Rectal smooth muscle tissue (tissue), 1 donor: ENCODE results near the gene SLC47A1.
"Not testable (repeated sequence)": the region's sequence is repeated elsewhere in the genome, so short reads cannot be mapped to it uniquely, and the experiment has no call there.

Experiments used
- H3K27ac ChIP-seq: one replicate; pipeline ENCODE4 v1.7.0; 2013; ENCODE audit warnings: low read depth, low read length, inconsistent platforms
- H3K27me3 ChIP-seq: one replicate; pipeline ENCODE4 v1.7.0; 2013; ENCODE audit warnings: low read length; ENCODE audit not compliant: control insufficient read depth, insufficient read depth
- H3K36me3 ChIP-seq: one replicate; pipeline ENCODE4 v1.7.0; 2013; ENCODE audit warnings: low read length; ENCODE audit not compliant: control insufficient read depth, insufficient read depth
- H3K4me1 ChIP-seq: one replicate; pipeline ENCODE4 v1.7.0; 2013; ENCODE audit warnings: low read length; ENCODE audit not compliant: control insufficient read depth, insufficient read depth
- H3K4me3 ChIP-seq: one replicate; pipeline ENCODE4 v1.7.0; 2013; ENCODE audit warnings: low read length
- H3K9ac ChIP-seq: one replicate; pipeline ENCODE4 v1.7.0; 2013; ENCODE audit warnings: low read length

The SLC47A1 gene

DNA sequence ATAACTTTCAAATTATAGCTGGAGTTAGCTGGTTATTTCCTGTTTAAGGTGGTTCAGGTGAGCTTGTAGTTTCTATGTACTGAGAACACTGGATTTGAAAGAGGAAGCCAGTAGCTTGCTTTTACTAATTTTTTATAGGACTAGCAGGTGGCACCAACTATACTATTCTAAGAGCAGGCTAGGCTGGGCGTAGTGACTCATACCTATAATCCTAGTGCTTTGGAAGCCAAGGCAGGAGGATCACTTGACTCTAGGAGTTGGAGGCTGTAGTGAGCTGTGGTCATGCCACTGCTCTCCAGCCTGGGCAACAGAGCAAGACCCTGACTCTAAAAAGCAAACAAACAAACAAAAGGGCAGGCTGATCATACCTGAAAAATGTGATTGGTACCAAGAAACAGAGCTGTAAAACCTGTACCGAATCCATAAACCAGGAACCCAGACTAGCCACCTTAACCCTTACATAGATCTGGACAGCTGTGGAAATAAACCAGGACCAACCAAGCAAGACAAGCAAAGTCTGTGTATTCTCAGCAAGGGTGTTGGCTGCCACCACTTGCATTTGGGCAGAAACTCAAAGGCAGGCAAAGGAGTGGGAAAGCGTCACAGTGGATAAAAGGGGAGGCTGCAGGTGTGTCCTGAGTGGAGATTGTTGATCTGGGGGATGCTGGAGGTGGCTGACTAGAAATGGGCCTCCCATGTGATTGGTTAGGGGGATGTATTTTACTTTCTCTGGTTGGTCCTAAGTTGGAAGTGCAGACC is 36.3 kb downstream of the SLC47A1 start:
- Histone ChIP-seq H3K4me3 (peak overlapping the region; percentile 45), H3K4me1 (peaks cover 20% of the 10 kb centered on the region), H3K36me3 (no peaks in the 10 kb centered on the region), H3K27me3 (no peaks in the 10 kb centered on the region), H3K27ac (peak overlapping the region; percentile 56), H3K9ac (no peak overlapping the region)

DNA sequence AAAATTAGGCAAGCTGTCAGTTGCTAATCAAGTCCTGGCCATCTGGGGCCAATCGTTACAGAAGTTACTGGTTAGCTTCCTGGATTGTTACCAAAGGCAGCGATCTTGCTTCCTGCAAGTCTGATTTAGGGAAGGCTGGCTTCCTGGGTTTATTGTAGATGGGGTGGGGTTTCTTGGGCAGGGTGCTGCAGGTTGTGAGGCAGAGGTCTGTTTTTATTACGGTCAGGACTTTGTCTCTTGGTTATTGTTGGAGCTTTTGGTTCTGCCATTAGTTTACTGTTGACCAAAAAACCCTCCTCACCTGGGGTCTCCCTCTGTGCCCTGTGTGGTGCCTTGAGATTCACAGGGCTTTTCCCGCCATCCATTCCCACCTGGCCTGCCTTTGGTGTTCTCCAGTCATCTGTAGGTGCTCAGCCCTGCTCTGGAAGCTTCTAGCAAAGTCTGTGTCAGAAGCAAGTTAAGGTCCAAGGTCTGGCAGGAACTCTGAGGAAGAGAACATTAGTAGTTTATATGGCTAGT is 36.9 kb downstream of the SLC47A1 start:
- Histone ChIP-seq H3K9ac (no peak overlapping the region), H3K27ac (peak overlapping the region; percentile 56), H3K4me1 (peaks cover 20% of the 10 kb centered on the region), H3K27me3 (no peaks in the 10 kb centered on the region), H3K36me3 (no peaks in the 10 kb centered on the region), H3K4me3 (no peak overlapping the region)

GRCh38 chr17:19573075-19573474 is 39.4 kb downstream of the SLC47A1 start:
- peaks cover 20% of the 10 kb centered on the region for H3K4me1 ChIP-seq
- H3K27ac ChIP-seq = no peak overlapping the region
- no peaks in the 10 kb centered on the region for H3K36me3 ChIP-seq
- no peaks in the 10 kb centered on the region for H3K27me3 ChIP-seq
- H3K4me3 ChIP-seq = no peak overlapping the region
- no peak overlapping the region for H3K9ac ChIP-seq

- Histone ChIP-seq H3K27ac (no peak overlapping the region), H3K4me3 (no peak overlapping the region), H3K9ac (no peak overlapping the region), H3K36me3 (no peaks in the 10 kb centered on the region), H3K27me3 (peaks cover 3% of the 10 kb centered on the region), H3K4me1 (peaks cover 13% of the 10 kb centered on the region)
These were observed 41.3 kb downstream of the SLC47A1 start for GRCh38 chr17:19574956-19575355.

DNA sequence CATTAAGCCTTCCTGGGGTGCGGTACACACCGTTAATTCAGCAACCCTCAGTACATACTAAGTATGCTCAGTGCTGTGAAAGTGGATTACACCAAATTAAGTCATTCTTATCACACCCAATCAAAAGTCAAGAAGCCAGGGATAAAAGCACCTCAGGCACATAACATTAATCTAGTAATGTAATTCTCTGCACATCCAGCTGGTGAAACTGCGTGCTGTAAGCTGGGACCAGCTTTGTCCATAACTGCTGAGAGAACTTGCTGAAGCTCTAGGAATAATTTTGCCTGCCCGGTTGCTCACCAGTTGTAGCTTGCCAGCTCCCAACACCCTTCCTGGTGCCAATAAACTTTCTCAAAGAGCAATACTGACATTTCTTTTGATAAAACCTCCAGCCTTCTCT is 44.9 kb downstream of the SLC47A1 start:
- no peaks in the 10 kb centered on the region for H3K36me3 ChIP-seq
- H3K27me3 ChIP-seq = peaks cover 3% of the 10 kb centered on the region
- H3K9ac ChIP-seq = no peak overlapping the region
- no peak overlapping the region for H3K4me3 ChIP-seq
- no peak overlapping the region for H3K27ac ChIP-seq
- peaks cover 3% of the 10 kb centered on the region for H3K4me1 ChIP-seq

GRCh38 chr17:19579192-19579761 is 45.6 kb downstream of the SLC47A1 start:
- Histone ChIP-seq H3K4me1 (peaks cover under 1% of the 10 kb centered on the region), H3K27me3 (peaks cover 3% of the 10 kb centered on the region), H3K4me3 (peak overlapping the region; percentile 27), H3K9ac (no peak overlapping the region), H3K27ac (no peak overlapping the region), H3K36me3 (no peaks in the 10 kb centered on the region)

- Histone ChIP-seq H3K36me3 (no peaks in the 10 kb centered on the region), H3K27me3 (peaks cover 3% of the 10 kb centered on the region), H3K27ac (no peak overlapping the region), H3K4me3 (peak overlapping the region; percentile 61), H3K9ac (peak overlapping the region; percentile 38), H3K4me1 (no peaks in the 10 kb centered on the region)
These were observed 46.4 kb downstream of the SLC47A1 start for GRCh38 chr17:19579867-19580565.

DNA sequence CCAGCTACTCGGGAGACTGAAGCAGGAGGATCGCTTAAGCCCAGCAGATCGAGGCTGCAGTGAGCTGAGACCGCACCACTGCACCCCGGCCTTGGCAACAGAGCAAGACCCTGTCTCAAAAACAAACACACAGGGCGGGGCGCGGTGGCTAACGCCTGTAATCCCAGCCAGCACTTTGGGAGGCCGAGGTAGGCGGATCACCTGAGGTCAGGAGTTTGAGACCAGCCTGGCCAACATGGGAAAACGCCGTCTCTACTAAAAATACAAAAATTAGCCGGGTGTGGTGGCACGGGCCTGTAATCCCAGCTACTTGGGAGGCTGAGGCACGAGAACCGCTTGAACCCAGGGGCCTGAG is 46.9 kb downstream of the SLC47A1 start:
- not testable (repeated sequence) for H3K27me3 ChIP-seq, H3K36me3 ChIP-seq, H3K9ac ChIP-seq, H3K4me3 ChIP-seq, H3K4me1 ChIP-seq, H3K27ac ChIP-seq

DNA sequence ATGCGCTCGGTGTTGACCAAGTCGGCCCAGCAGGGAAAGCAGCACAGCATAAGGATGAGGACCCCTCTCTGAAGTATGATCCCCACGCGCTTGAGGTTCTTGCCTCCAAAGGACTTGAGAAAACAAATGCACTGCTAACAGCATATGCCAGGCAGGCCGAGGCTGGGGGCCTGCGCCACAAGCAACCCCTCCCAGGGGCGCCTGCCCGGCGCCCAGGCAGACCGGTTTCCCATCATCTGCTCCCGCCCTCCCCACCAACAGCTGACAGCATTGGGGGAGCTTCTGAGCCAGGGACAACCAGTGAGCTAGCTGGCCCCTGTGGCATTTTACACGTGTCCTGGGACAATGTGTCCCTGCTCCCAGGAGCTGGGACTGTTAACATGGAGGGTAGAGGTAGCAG is 48.5 kb downstream of the SLC47A1 start:
- H3K4me3 ChIP-seq, H3K4me1 ChIP-seq, H3K9ac ChIP-seq, H3K27me3 ChIP-seq, H3K36me3 ChIP-seq, H3K27ac ChIP-seq: not testable (repeated sequence)

GRCh38 chr17:19583871-19584270 is 50.2 kb downstream of the SLC47A1 start:
- Histone ChIP-seq H3K9ac (no peak overlapping the region), H3K27me3 (peaks cover 3% of the 10 kb centered on the region), H3K4me3 (no peak overlapping the region), H3K4me1 (no peaks in the 10 kb centered on the region), H3K27ac (no peak overlapping the region), H3K36me3 (no peaks in the 10 kb centered on the region)

DNA sequence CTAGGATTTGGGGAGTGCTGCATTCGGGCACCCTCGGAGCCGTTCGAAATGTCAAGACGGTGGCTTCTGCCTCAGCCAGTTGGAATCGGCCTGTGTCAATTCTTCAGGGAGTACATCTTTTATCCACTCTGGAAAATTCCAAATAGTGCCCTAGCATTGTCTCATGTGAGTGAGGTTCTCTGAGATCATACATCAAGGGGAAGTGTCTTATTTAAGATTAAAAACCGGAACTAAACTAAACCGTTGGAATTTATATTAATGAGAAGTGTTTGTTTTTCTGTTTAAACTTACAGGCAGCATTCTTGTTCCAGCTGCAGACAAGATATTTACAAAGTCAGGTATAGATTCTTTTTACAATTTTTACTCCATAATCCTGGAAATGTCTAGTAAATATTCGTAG is 56.8 kb downstream of the SLC47A1 start:
- H3K4me1 ChIP-seq = no peaks in the 10 kb centered on the region
- no peak overlapping the region for H3K27ac ChIP-seq
- no peaks in the 10 kb centered on the region for H3K27me3 ChIP-seq
- H3K9ac ChIP-seq = no peak overlapping the region
- no peak overlapping the region for H3K4me3 ChIP-seq
- H3K36me3 ChIP-seq = no peaks in the 10 kb centered on the region

- H3K36me3 ChIP-seq = no peaks in the 10 kb centered on the region
- no peak overlapping the region for H3K9ac ChIP-seq
These were observed 57.4 kb downstream of the SLC47A1 start for GRCh38 chr17:19590912-19591551.

More at GRCh38 chr17:19590912-19591551, 57.4 kb downstream of the SLC47A1 start:
- no peaks in the 10 kb centered on the region for H3K27me3 ChIP-seq
- no peak overlapping the region for H3K27ac ChIP-seq
- H3K4me1 ChIP-seq = no peaks in the 10 kb centered on the region
- no peak overlapping the region for H3K4me3 ChIP-seq
